Measurements from ENCODE around the gene IGF2BP2.
"Not testable (repeated sequence)": the region's sequence is repeated elsewhere in the genome, so short reads cannot be mapped to it uniquely, and the experiment has no call there.

Gene IGF2BP2

DNA sequence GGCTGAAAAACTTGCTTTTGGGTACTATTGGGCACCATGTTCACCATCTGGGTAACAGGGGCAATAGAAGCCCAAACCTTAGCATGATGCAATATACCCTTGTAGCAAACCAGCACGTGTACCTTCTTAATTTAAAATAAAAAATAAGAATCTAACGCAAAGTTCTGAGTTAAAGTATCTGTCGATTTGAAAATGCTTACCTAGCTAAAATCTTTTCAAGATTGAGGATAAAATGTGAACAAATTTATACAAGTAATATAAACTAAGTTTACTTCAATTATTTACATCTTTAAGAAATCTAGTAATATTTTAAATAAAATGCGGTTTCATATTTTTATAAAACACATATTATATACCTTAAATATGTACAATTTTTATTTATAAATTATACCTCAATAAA is 38.1 kb upstream of the IGF2BP2 start:
- TF ChIP-seq, protein P1, sequence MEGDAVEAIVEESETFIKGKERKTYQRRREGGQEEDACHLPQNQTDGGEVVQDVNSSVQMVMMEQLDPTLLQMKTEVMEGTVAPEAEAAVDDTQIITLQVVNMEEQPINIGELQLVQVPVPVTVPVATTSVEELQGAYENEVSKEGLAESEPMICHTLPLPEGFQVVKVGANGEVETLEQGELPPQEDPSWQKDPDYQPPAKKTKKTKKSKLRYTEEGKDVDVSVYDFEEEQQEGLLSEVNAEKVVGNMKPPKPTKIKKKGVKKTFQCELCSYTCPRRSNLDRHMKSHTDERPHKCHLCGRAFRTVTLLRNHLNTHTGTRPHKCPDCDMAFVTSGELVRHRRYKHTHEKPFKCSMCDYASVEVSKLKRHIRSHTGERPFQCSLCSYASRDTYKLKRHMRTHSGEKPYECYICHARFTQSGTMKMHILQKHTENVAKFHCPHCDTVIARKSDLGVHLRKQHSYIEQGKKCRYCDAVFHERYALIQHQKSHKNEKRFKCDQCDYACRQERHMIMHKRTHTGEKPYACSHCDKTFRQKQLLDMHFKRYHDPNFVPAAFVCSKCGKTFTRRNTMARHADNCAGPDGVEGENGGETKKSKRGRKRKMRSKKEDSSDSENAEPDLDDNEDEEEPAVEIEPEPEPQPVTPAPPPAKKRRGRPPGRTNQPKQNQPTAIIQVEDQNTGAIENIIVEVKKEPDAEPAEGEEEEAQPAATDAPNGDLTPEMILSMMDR (IDR thresholded peaks at IDR 0.05; ENCODE audit: low read depth, low read length, missing control alignments): no peak

DNA sequence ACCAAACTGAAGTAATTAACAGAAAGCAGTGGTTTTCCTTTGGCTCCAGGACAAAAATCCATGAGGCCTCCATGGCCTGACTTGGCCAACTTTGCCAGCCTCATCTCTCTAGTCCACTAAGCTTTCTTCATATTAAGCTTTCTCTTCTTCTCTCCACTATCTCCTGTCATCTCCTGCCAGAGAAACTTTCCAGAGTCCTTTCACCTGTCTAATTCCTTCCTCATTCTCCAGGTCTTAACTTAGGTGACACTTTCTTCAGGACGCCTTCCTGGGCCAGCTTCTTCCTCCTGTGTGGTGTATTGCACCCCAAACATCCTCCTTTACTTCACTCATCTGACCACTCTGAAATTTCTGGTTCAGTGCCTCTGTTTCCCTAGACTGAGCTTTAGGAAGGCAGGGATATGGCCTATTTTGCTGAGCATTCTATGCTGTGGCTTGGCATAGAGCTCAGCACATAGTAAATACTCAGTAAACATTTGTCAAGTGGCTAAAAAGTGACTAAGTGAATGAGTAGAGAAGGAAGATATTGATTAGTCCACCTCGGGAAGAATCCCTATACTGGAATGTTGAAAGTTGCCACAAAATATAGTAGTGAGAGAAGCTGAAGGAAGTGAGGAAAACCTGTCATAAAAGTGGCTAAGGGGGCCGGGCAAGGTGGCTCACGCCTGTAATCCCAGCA is 34.6 kb upstream of the IGF2BP2 start:
- no peak overlapping the region for H3K4me3 ChIP-seq (replicated peaks; ENCODE audit: low read depth, low read length)
- no peak for DNase-seq (ENCODE audit: extremely low read depth, low read depth)
- TF ChIP-seq, protein P1 (IDR thresholded peaks at IDR 0.05; ENCODE audit: low read depth, low read length, missing control alignments): no peak

More for the DNA sequence above, 38.1 kb upstream of the IGF2BP2 start:
- no peak for DNase-seq (ENCODE audit: extremely low read depth, low read depth)
- no peak overlapping the region for H3K4me3 ChIP-seq (replicated peaks; ENCODE audit: low read depth, low read length)

DNA sequence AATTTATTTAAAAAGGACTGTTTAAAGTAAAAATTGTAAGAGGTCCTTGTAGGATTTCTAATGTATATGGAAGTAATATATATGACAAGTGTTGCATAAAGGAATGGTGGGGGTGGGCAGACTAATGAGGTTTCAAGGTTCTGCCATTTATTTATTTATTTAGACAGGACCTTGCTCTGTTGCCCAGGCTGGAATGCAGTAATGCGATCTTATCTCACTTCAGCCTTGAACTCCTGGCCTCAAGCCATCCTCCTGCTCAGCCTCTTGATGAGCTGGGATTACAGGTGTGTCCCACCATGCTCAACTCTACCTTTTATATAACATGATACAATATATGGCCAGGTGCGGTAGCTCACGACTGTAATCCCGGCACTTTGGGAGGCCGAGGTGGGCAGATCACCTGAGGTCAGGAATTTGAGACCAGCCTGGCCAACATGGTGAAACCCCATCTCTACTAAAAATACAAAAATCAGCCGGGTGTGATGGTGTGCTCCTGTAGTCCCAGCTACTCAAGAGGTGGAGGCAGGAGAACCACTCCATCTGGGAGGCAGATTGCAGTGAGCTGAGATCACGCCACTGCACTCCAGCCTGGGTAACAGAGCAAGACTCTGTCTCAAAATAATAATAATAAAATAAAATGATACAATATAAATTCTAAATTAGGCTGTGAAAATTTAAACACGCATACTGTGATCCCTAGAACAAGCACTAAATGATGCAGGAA is 33.8 kb upstream of the IGF2BP2 start:
- no peak for DNase-seq (ENCODE audit: extremely low read depth, low read depth)
- TF ChIP-seq, protein P1 (IDR thresholded peaks at IDR 0.05; ENCODE audit: low read depth, low read length, missing control alignments): no peak
- no peak overlapping the region for H3K4me3 ChIP-seq (replicated peaks; ENCODE audit: low read depth, low read length)

DNA sequence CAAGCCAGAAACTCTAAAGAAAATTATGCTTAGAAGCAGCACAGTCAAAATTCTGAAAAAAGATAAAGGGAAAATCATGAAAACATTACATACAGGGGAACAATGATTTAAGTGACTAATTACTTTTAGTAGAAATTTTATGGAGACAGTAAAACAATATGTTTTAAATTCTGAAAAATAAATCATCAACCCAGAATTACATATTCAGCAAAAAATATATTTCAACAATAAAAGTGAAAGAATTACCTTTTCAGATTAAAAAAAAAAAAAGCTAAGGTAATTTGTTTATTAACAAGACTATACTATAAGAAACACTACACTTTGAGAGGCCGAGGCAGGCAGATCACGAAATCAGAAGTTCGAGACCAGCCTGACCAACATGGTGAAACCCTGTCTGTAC is 32.4 kb upstream of the IGF2BP2 start:
- DNase-seq (ENCODE audit: extremely low read depth, low read depth): no peak
- H3K4me3 ChIP-seq (replicated peaks; ENCODE audit: low read depth, low read length): no peak overlapping the region
- TF ChIP-seq, protein P1 (IDR thresholded peaks at IDR 0.05; ENCODE audit: low read depth, low read length, missing control alignments): no peak

DNA sequence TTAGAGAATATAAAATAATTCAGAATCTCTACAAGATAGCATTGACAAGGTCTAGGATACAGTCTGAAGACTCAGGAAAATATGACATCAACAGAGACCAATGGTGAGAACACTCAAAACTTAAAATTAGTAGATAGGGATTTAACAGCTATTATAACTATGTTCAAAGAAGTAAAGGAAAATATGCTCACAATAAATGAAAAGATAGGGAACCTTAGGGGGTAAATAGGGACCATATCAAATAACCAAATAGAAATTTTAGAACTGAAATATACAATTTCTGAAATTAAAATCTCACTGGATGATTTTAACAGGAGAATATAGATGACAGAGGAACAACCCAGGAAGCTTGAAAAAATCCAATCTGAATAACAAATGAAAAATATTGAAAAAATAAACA is 31.8 kb upstream of the IGF2BP2 start:
- DNase-seq (ENCODE audit: extremely low read depth, low read depth): no peak
- TF ChIP-seq, protein P1 (IDR thresholded peaks at IDR 0.05; ENCODE audit: low read depth, low read length, missing control alignments): no peak
- no peak overlapping the region for H3K4me3 ChIP-seq (replicated peaks; ENCODE audit: low read depth, low read length)

DNA sequence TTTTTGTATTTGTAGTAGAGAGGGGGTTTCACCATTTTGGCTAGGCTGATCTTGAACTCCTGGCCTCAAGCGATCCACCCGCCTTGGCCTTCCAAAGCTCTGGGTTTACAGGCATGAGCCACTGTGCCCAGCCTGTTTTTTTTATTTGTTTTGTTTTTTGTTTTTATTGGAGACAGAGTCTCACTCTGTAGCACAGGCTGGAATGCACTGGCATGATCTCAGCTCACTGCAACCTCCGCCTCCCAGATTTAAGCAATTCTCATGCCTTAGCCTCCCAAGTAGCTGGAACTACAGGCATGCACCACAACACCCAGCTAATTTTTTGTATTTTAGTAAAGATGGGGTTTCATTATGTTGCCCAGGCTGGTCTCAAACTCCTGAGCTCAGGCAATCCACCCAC is 28.9 kb upstream of the IGF2BP2 start:
- DNase-seq (ENCODE audit: extremely low read depth, low read depth); H3K4me3 ChIP-seq (replicated peaks; ENCODE audit: low read depth, low read length): not testable (repeated sequence)

DNA sequence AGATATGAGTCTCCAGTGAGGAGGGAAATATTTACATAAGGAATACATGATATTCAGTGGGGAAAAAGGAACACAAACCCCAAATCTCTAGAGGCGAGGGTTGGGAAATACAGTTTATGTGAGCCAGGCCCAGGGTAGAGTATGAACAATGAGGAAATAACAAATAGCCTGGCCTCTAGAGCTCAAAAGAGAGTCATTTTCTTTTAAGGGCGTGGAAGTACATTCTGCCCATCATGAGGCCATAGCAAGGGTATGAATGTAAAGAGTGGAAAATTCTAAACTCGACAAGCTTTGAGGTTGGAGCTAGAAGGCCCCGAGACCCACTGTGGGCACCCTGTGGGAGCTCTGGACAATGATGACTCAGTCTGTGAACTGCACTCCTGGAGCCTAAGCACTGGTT is 27.8 kb upstream of the IGF2BP2 start:
- no peak for DNase-seq (ENCODE audit: extremely low read depth, low read depth)
- TF ChIP-seq, protein P1 (IDR thresholded peaks at IDR 0.05; ENCODE audit: low read depth, low read length, missing control alignments): no peak
- no peak overlapping the region for H3K4me3 ChIP-seq (replicated peaks; ENCODE audit: low read depth, low read length)
